Neuronal stem cell (in vitro differentiated cells): ENCODE measurements around the gene RDH5.
A peak's percentile ranks its signal among the peaks of the same experiment; 100 is the strongest.

Experiments used
- DNase-seq: peaks from one replicate; pipeline ENCODE4 v3.0.0-alpha.2; 2013; ENCODE audit warnings: low spot score
- H2AFZ ChIP-seq: one replicate; pipeline ENCODE4 v1.6.1; 2013; ENCODE audit warnings: mild to moderate bottlenecking, low read length, inconsistent platforms
- H2AK5ac ChIP-seq: 2 replicates; pipeline ENCODE4 v1.6.1; 2013; ENCODE audit warnings: low read depth, mild to moderate bottlenecking, inconsistent platforms, low read length, moderate library complexity, mixed read lengths
- H2BK120ac ChIP-seq: 2 replicates; pipeline ENCODE4 v1.6.1; 2013; ENCODE audit warnings: low read depth, mild to moderate bottlenecking, inconsistent platforms, low read length, moderate library complexity, mixed read lengths
- H2BK12ac ChIP-seq: one replicate; pipeline ENCODE4 v1.6.1; 2013; ENCODE audit warnings: low read length, inconsistent platforms
- H2BK15ac ChIP-seq: 2 replicates; pipeline ENCODE4 v1.6.1; 2013; ENCODE audit warnings: mild to moderate bottlenecking, low read length, inconsistent platforms, mixed read lengths
- H2BK5ac ChIP-seq: one replicate; pipeline ENCODE4 v1.6.1; 2013; ENCODE audit warnings: inconsistent platforms, mild to moderate bottlenecking, low read length, moderate library complexity
- H3K14ac ChIP-seq: one replicate; pipeline ENCODE4 v1.6.1; 2013; ENCODE audit warnings: low read length, inconsistent platforms
- H3K18ac ChIP-seq: 2 replicates; pipeline ENCODE4 v1.6.1; 2013; ENCODE audit warnings: low read length, inconsistent platforms
- H3K23ac ChIP-seq: 2 replicates; pipeline ENCODE4 v1.6.1; 2013; ENCODE audit warnings: low read depth, mild to moderate bottlenecking, mixed read lengths, low read length, inconsistent platforms; ENCODE audit not compliant: poor library complexity
- H3K27ac ChIP-seq: replicated peaks from 3 replicates; pipeline ENCODE4 v1.5.1; 2013; ENCODE audit warnings: low read length, inconsistent platforms
- H3K27me3 ChIP-seq, 3 experiments: 2 replicates each; pipeline ENCODE4 v1.6.1; 2013; ENCODE audit warnings: low read length in 3 of 3, mild to moderate bottlenecking in 2 of 3, inconsistent platforms in 1 of 3, low read depth in 1 of 3, mixed read lengths in 1 of 3, moderate library complexity in 1 of 3; ENCODE audit not compliant: control insufficient read depth in 3 of 3, insufficient read depth in 3 of 3
- H3K36me3 ChIP-seq, 2 donors: replicated peaks in 1 of 2; 2 replicates each; pipeline ENCODE4 v1.6.1; 2013; ENCODE audit warnings: low read length in 2 of 2; ENCODE audit not compliant: control insufficient read depth in 2 of 2, insufficient read depth in 2 of 2
- H3K4ac ChIP-seq: 2 replicates; pipeline ENCODE4 v1.6.1; 2013; ENCODE audit warnings: inconsistent platforms, mild to moderate bottlenecking, low read length, moderate library complexity
- H3K4me1 ChIP-seq, 2 donors: 1 replicate in 1 of 2; 2 replicates in 1 of 2; pipeline ENCODE4 v1.6.1; 2013; ENCODE audit warnings: low read length in 2 of 2, low read depth in 1 of 2; ENCODE audit not compliant: control insufficient read depth in 2 of 2, insufficient read depth in 1 of 2
- H3K4me2 ChIP-seq: one replicate; pipeline ENCODE4 v1.6.1; 2013; ENCODE audit warnings: mild to moderate bottlenecking, low read length, inconsistent platforms; ENCODE audit not compliant: insufficient read depth, poor library complexity, severe bottlenecking
- H3K4me3 ChIP-seq, 2 donors: 2 replicates each; pipeline ENCODE4 v1.5.1; 2013; ENCODE audit warnings: low read length in 2 of 2, mild to moderate bottlenecking in 2 of 2, inconsistent platforms in 1 of 2, moderate library complexity in 1 of 2
- H3K79me1 ChIP-seq: one replicate; pipeline ENCODE4 v1.6.1; 2013; ENCODE audit warnings: low read depth, mild to moderate bottlenecking, inconsistent platforms, low read length, moderate library complexity
- H3K9ac ChIP-seq: one replicate; pipeline ENCODE4 v1.6.1; 2013; ENCODE audit warnings: mild to moderate bottlenecking, low read depth, low read length, inconsistent platforms; ENCODE audit not compliant: poor library complexity
- H3K9me3 ChIP-seq, 2 donors: replicated peaks in 1 of 2; 2 replicates each; pipeline versions ENCODE3 to v1.6.1; 2013; ENCODE audit warnings: low read length in 2 of 2, mild to moderate bottlenecking in 2 of 2, inconsistent platforms in 1 of 2, low read depth in 1 of 2, mixed read lengths in 1 of 2, moderate library complexity in 1 of 2; ENCODE audit not compliant: control insufficient read depth in 2 of 2, insufficient read depth in 1 of 2
- H4K8ac ChIP-seq: one replicate; pipeline ENCODE4 v1.6.1; 2013; ENCODE audit warnings: low read depth, mild to moderate bottlenecking, inconsistent platforms, low read length, moderate library complexity
- H4K91ac ChIP-seq: one replicate; pipeline ENCODE4 v1.6.1; 2013; ENCODE audit warnings: low read length, low read depth, mild to moderate bottlenecking, inconsistent platforms; ENCODE audit not compliant: poor library complexity
- WGBS, 2 donors: extraction: QIAGEN DNeasy Blood & Tissue Kit; methylation state at CpG; one replicate each; pipeline ENCODE4 v1.1.7; 2013; ENCODE audit warnings: missing lambda C conversion rate in 2 of 2, mixed read lengths in 1 of 2; ENCODE audit not compliant: insufficient read length in 2 of 2, insufficient replicate concordance in 1 of 2; ENCODE audit errors: extremely low coverage in 2 of 2; 5-methylcytosine and 5-hydroxymethylcytosine counted together

RDH5 gene

GRCh38 chr12:55705782-55706402 is 14.3 kb upstream of the RDH5 start:
- H3K9ac ChIP-seq, result no peak overlapping the region
- no peak overlapping the region for H2AFZ ChIP-seq
- H3K4me3 ChIP-seq, result peak overlapping the region; percentile 76 to 92
- H4K8ac ChIP-seq, result no peak overlapping the region
- H2BK5ac ChIP-seq, result no peak overlapping the region
- H3K27ac ChIP-seq, result no peak overlapping the region
- no peak overlapping the region for H3K18ac ChIP-seq
- no peak overlapping the region for H2AK5ac ChIP-seq
- H3K4ac ChIP-seq, result no peak overlapping the region
- peak overlapping the region; percentile 74 for H3K4me2 ChIP-seq
- H3K27me3 ChIP-seq, result peaks cover 0 to 24% (median 0%) of the 10 kb centered on the region in 3 experiments
- peaks cover 15 to 24% of the 10 kb centered on the region in 2 donors for H3K4me1 ChIP-seq
- peaks cover 4% of the 10 kb centered on the region for H3K79me1 ChIP-seq
- no peak for DNase-seq
- no peak overlapping the region for H3K23ac ChIP-seq
- H2BK15ac ChIP-seq, result no peak overlapping the region
- no peaks in the 10 kb centered on the region for H3K9me3 ChIP-seq
- WGBS, 2 donors, result no CpG with 5 or more reads among the region's 5 CpGs
- peaks cover 0 to 9% of the 10 kb centered on the region in 2 donors for H3K36me3 ChIP-seq
- no peak overlapping the region for H4K91ac ChIP-seq
- H2BK120ac ChIP-seq, result no peak overlapping the region
- no peak overlapping the region for H2BK12ac ChIP-seq
- H3K14ac ChIP-seq, result no peak overlapping the region

GRCh38 chr12:55706568-55707218 is 13.5 kb upstream of the RDH5 start:
- no peak for DNase-seq

GRCh38 chr12:55707219-55707671 is 12.9 kb upstream of the RDH5 start:
- DNase-seq, result no peak

More at GRCh38 chr12:55706568-55707218, 13.5 kb upstream of the RDH5 start:
- Histone ChIP-seq H3K4ac (no peak overlapping the region), H2AFZ (peak overlapping the region; percentile 92), H3K4me3 (peak overlapping the region; percentile 76 to 92), H3K14ac (no peak overlapping the region), H2BK15ac (no peak overlapping the region), H2BK5ac (no peak overlapping the region), H4K91ac (no peak overlapping the region), H3K27me3 (peaks cover 0 to 26% (median 0%) of the 10 kb centered on the region in 3 experiments), H3K18ac (no peak overlapping the region), H3K4me1 (peaks cover 15 to 24% of the 10 kb centered on the region in 2 donors), H3K27ac (no peak overlapping the region), H2BK120ac (no peak overlapping the region), H3K36me3 (peaks cover 0 to 4% of the 10 kb centered on the region in 2 donors), H4K8ac (no peak overlapping the region), H2BK12ac (no peak overlapping the region), H3K4me2 (peak overlapping the region; percentile 74), H3K9ac (peak overlapping the region; percentile 97), H3K23ac (no peak overlapping the region), H3K79me1 (peaks cover 4% of the 10 kb centered on the region), H2AK5ac (no peak overlapping the region), H3K9me3 (no peaks in the 10 kb centered on the region)
- WGBS, 2 donors, result no CpG with 5 or more reads among the region's 2 CpGs

More at GRCh38 chr12:55707219-55707671, 12.9 kb upstream of the RDH5 start:
- Histone ChIP-seq H4K91ac (no peak overlapping the region), H3K27me3 (peaks cover 0 to 32% (median 0%) of the 10 kb centered on the region in 3 experiments), H3K9me3 (no peaks in the 10 kb centered on the region), H3K27ac (no peak overlapping the region), H3K36me3 (peaks cover 0 to 4% of the 10 kb centered on the region in 2 donors), H3K4me1 (peaks cover 15 to 24% of the 10 kb centered on the region in 2 donors), H4K8ac (no peak overlapping the region), H3K4ac (no peak overlapping the region), H3K23ac (peak overlapping the region; percentile 59), H2BK120ac (peak overlapping the region; percentile 10), H2BK5ac (no peak overlapping the region), H2BK15ac (no peak overlapping the region), H3K14ac (no peak overlapping the region), H3K9ac (peak overlapping the region; percentile 97), H3K4me3 (peak overlapping the region; percentile 76 to 92), H3K18ac (peak overlapping the region; percentile 96), H2AK5ac (no peak overlapping the region), H3K4me2 (peak overlapping the region; percentile 74), H3K79me1 (peaks cover 4% of the 10 kb centered on the region), H2BK12ac (no peak overlapping the region), H2AFZ (peak overlapping the region; percentile 92)
- WGBS, 2 donors, result no CpG with 5 or more reads among the region's 22 CpGs
